Activated CD4-positive, alpha-beta memory T cell treated with anti-CD3 and anti-CD28 coated beads for 36 hours (primary cell): Measurements from ENCODE around the gene ACTG2. TPM values are rescaled to one million over a fixed set of nuclear protein-coding genes. Genes with fewer than 3 reads are reported as not detected.

Source experiments
- CTCF ChIA-PET: fragments of 350-600 bp; sonication (Branson Sonifier 250); formaldehyde crosslinking; loops from one replicate; lab custom pipeline; 2021; ENCODE audit warnings: antibody characterized with exemption, inconsistent platforms; lab: Charles Lee
- POLR2A ChIA-PET: fragments of 350-600 bp; sonication (Branson Sonifier 250); formaldehyde crosslinking; loops from one replicate; lab custom pipeline; 2021; ENCODE audit warnings: antibody characterized with exemption; lab: Charles Lee
- DNase-seq: peaks from one replicate; pipeline ENCODE4 v3.0.0-alpha.2; 2020
- H3K27ac Mint-ChIP-seq: one replicate; pipeline ENCODE4 v1.8.0; 2021; ENCODE audit warnings: mixed read lengths
- H3K27me3 Mint-ChIP-seq: one replicate; pipeline ENCODE4 v1.8.0; 2021; ENCODE audit warnings: mixed read lengths
- H3K36me3 Mint-ChIP-seq: one replicate; pipeline ENCODE4 v1.8.0; 2021; ENCODE audit warnings: mixed read lengths
- H3K4me1 Mint-ChIP-seq: one replicate; pipeline ENCODE4 v1.8.0; 2021; ENCODE audit warnings: low read depth, mixed read lengths
- H3K4me3 Mint-ChIP-seq: one replicate; pipeline ENCODE4 v1.8.0; 2021; ENCODE audit warnings: mild to moderate bottlenecking, mixed read lengths
- H3K9me3 Mint-ChIP-seq: one replicate; pipeline ENCODE4 v1.8.0; 2021; ENCODE audit warnings: mixed read lengths
- intact Hi-C: fragments of 100-400 bp; cut with micrococcal nuclease; formaldehyde crosslinking; loops from one replicate; pipeline ENCODE4 v1.15.1; 2023
- total RNA-seq, 2 experiments: library from RNA; stranded (reverse); gene quantifications; one replicate each; pipeline ENCODE4 v1.2.3, GENCODE V29; 2021

ACTG2 gene
- total RNA-seq, 2 experiments from 2014 or later, result not detected

DNA sequence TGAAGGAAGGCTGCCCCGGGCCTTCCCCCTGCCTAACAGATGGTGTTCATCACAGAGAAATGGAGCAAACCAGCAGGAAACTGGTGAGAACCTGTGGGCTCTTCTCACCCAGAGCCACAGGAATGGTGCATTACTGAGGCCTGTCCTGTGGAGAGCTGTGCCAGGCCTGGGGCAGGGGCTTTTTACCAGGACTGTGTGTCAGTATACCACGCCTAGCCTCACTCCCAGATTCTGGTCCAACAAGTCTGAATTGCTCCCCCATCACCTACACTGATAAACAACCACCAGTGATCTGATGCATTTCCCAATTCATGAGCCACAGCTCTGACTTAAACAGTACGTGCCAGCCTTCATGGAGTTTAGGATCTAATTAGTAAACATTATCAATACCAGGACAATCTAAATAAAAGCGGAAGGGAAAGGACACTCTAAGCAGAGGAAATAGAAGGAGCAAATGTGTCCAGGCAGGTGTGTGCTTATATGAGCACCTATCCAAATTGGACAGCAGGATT lies 24.9 kb downstream of the ACTG2 start:
- ChIA-PET POLR2A (no interaction called here), CTCF (no interaction called here)
- no peaks in the 10 kb centered on the region for H3K36me3 Mint-ChIP-seq
- no peaks in the 10 kb centered on the region for H3K27me3 Mint-ChIP-seq
- intact Hi-C loops, result no loop called here
- no peak overlapping the region for H3K4me3 Mint-ChIP-seq
- H3K27ac Mint-ChIP-seq, result no peak overlapping the region
- H3K9me3 Mint-ChIP-seq, result no peaks in the 10 kb centered on the region
- no peak for DNase-seq
- H3K4me1 Mint-ChIP-seq, result no peaks in the 10 kb centered on the region

DNA sequence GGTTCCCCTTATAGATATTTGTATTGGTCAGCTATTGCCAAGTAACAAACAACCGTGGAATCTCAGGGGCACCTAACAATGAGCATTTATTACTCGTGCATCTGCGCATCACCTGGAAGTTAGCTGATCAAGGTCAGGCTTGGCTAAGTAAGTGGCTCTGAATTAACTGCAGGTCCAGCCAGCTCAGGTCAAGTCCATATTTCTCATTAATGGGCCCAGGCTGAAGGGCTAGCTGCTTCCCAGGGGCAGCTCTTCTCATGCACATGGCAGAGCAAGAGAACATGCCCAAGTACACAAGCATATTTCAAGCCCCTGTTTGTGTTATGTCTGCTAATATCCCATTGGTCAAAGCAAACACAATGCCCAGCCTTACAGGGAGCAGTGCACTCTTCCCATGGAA lies 26.0 kb downstream of the ACTG2 start:
- ChIA-PET CTCF (interaction anchor here (1.3 kb wide), 1 partner anchor 69 kb away, joined by 3 read pairs; no protein-coding TSS in a partner anchor), POLR2A (no interaction called here)
- no peak overlapping the region for H3K4me3 Mint-ChIP-seq
- intact Hi-C loops, result no loop called here
- no peaks in the 10 kb centered on the region for H3K4me1 Mint-ChIP-seq
- H3K27ac Mint-ChIP-seq, result no peak overlapping the region
- no peaks in the 10 kb centered on the region for H3K36me3 Mint-ChIP-seq
- H3K27me3 Mint-ChIP-seq, result no peaks in the 10 kb centered on the region
- H3K9me3 Mint-ChIP-seq, result no peaks in the 10 kb centered on the region
- DNase-seq, result no peak

DNA sequence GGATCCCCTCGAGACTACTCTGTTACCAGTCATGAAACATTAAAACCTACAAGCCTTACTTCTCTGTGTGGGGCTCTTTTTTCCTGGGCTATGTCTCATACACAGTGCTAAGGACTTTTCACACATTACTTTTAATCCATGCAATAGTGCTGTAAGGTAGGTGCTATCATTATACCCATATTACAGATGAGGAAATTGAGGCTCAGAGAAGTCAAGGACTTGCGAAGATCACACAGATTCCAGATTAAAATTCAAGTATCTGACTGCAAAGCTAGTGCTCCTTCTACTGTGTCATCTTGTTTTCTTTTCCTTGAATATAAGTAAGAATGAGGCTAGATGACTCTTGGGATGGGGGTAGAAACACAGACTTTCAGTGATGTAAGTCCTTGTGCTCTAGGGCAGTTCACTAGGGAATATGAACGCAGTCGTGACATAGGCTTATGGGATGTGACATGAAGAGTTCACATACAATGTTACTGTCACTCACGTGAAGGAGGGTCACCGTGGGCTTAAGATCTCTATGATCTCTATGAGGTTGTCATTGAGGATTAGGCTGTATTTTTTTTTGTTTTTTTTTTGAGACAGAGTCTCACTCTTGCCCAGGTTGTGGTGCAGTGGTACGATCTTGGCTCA lies 26.9 kb downstream of the ACTG2 start:
- H3K27me3 Mint-ChIP-seq, result no peaks in the 10 kb centered on the region
- DNase-seq, result no peak
- POLR2A ChIA-PET, result no interaction called here
- H3K4me3 Mint-ChIP-seq, result no peak overlapping the region
- no peaks in the 10 kb centered on the region for H3K36me3 Mint-ChIP-seq
- intact Hi-C loops, result loop anchor here (10.0 kb wide), 1 partner anchor 255 kb away; the partner anchor contains the start of gene MOB1A
- CTCF ChIA-PET, result no interaction called here
- no peaks in the 10 kb centered on the region for H3K4me1 Mint-ChIP-seq
- no peaks in the 10 kb centered on the region for H3K9me3 Mint-ChIP-seq
- H3K27ac Mint-ChIP-seq, result no peak overlapping the region

DNA sequence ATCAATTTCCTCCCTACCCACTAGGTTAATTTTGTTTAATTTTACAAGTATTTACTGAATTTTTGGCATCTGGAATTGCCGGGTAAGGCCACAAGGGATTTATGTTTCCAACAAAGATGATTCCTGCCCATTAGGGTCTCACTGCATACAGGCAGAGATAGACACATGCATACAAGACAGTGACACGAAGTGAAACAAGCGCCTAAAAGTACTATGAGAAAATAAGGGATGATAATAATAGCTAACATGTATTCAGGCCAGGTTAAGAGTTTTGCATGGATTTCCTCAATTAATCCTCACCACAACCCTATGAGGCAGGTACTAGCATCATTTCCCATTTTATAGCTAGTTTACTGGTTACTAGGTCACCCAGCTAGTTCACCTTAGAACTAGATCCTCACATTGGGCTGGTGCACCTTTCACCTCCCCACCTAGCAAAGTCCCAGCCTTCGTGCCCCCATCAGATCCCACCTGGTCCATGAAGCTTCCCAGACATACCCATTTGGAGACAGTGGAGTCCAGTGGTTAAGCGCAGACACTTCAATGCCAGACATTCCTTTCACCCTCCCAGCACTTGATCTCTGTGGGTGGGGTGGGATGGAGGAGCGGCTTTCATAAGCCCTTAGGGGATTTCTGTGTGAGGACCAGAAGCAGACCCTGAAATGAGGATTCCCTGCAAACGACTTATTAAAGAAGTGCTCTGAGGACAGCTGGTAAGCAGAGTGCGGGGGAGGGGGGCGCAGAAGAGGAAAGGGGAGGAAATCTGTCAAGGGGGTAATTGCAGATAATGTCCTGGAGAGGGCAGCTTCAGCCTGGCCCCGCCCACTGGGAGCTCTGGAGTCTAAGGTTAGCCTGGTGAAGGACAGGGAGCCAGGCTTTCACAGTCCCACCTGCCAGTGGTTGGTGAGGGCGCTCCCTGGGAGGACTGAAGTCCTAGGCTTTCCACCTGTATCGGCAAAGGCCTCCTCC lies 28.1 kb downstream of the ACTG2 start:
- no peaks in the 10 kb centered on the region for H3K36me3 Mint-ChIP-seq
- ChIA-PET CTCF (interaction anchor here (1.1 to 1.3 kb wide), 4 partner anchors 10 to 227 kb away, joined by 3 to 4 read pairs (median 4); partner anchors contain the start of gene BOLA3), POLR2A (no interaction called here)
- no peak overlapping the region for H3K4me3 Mint-ChIP-seq
- no peak overlapping the region for H3K27ac Mint-ChIP-seq
- no peaks in the 10 kb centered on the region for H3K27me3 Mint-ChIP-seq
- no peaks in the 10 kb centered on the region for H3K9me3 Mint-ChIP-seq
- H3K4me1 Mint-ChIP-seq, result peaks cover under 1% of the 10 kb centered on the region
- peak; percentile 65 for DNase-seq
- intact Hi-C loops, result loop anchor here (10.0 kb wide), 1 partner anchor 254 kb away; the partner anchor contains the start of gene MOB1A

DNA sequence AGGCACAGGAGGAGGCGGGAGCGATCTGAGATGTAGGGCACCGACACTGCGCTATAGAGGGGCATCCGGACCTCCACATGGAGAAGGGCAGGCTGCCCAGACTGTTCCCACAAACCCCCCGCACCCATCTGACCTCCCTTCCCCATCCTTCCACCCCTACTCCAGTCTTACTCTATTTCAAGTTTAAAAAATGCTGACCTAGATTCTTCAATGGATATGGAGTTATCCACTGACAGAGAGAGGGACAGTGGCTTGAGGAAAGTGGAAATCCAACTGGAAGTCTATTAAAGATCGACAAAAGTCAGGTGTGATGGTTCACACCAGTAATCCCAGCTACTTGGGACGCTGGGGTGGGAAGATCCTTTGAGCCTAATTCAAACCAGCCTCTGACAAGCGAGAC lies 28.8 kb downstream of the ACTG2 start:
- intact Hi-C loops, result loop anchor here (10.0 kb wide), 1 partner anchor 253 kb away; the partner anchor contains the start of gene MOB1A
- POLR2A ChIA-PET, result no interaction called here
- Mint-ChIP-seq H3K4me1 (peaks cover 6% of the 10 kb centered on the region), H3K9me3 (no peaks in the 10 kb centered on the region), H3K36me3 (no peaks in the 10 kb centered on the region), H3K27ac (no peak overlapping the region), H3K27me3 (no peaks in the 10 kb centered on the region), H3K4me3 (no peak overlapping the region)
- CTCF ChIA-PET, result interaction anchor here (1.0 to 1.3 kb wide), 3 partner anchors 13 to 226 kb away, joined by 3 to 4 read pairs (median 3); no protein-coding TSS in a partner anchor
- DNase-seq, result no peak

DNA sequence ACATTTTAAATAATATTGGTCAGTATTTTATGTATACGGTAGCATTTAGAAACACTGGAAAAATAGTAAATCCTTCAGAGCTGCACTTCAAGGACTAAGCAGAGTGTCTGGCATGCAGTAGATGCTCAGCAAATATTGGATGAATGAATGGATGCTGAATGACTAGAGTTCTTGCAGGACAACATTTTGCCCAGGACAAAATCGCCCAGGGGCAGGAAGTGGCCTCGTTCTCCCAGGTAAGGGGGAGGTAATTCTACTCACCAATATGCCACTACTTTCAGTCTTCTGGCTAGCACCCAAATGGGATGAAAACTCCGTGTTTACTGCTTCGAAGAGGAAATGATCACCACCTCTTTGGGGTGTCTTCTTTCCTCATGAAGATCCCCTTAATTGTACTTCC lies 29.9 kb downstream of the ACTG2 start:
- ChIA-PET POLR2A (no interaction called here), CTCF (interaction anchor here (1.0 kb wide), 1 partner anchor 225 kb away, joined by 3 read pairs; no protein-coding TSS in a partner anchor)
- Mint-ChIP-seq H3K27ac (no peak overlapping the region), H3K4me1 (peaks cover 7% of the 10 kb centered on the region), H3K27me3 (no peaks in the 10 kb centered on the region), H3K4me3 (no peak overlapping the region), H3K36me3 (no peaks in the 10 kb centered on the region), H3K9me3 (no peaks in the 10 kb centered on the region)
- intact Hi-C loops, result loop anchor here (10.0 kb wide), 1 partner anchor 252 kb away; the partner anchor contains the start of gene MOB1A
- no peak for DNase-seq

DNA sequence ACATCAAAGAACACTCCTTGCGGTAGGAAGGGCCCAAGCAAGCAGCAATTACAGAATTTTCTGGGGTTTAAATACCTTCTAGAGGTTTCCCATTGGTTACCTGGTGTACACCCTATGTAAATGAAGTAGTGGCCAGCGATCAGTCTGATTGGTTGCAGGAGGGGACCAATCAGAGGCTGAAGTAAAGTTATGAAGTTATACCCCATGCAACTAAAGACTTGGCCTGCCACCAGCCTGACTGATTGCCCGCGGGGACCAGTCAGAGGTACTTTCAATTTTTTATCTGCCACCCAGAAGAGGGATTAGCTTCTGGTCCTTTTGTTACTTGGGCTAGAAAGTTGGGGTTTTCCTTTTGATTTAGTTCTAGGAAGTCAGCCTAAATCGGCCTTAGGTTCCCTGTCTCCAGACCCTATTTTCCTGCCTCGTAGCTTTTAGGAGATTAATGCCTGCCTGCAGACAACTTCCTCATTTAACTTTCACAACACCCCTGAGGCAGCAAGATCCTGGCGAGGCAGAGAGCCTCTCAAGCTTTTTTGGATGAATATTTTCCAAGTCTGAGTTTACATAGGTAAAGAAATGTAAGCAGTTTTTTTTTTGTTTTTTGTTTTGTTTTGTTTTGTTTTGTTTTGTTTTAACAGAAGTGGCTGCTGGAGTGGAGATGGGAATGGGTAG lies 32.4 kb downstream of the ACTG2 start:
- intact Hi-C loops, result loop anchor here (5.0 to 10.0 kb wide), 2 partner anchors 188 to 250 kb away; partner anchors contain the start of genes MOB1A and TPRKB
- Mint-ChIP-seq H3K4me1 (peaks cover 32% of the 10 kb centered on the region), H3K27me3 (no peaks in the 10 kb centered on the region), H3K9me3 (no peaks in the 10 kb centered on the region), H3K4me3 (no peak overlapping the region), H3K36me3 (peaks cover 8% of the 10 kb centered on the region), H3K27ac (peak overlapping the region; percentile 25)
- no peak for DNase-seq
- ChIA-PET POLR2A (no interaction called here), CTCF (interaction anchor here (1.0 to 1.5 kb wide), 3 partner anchors 62 to 195 kb away, joined by 3 read pairs; no protein-coding TSS in a partner anchor)

DNA sequence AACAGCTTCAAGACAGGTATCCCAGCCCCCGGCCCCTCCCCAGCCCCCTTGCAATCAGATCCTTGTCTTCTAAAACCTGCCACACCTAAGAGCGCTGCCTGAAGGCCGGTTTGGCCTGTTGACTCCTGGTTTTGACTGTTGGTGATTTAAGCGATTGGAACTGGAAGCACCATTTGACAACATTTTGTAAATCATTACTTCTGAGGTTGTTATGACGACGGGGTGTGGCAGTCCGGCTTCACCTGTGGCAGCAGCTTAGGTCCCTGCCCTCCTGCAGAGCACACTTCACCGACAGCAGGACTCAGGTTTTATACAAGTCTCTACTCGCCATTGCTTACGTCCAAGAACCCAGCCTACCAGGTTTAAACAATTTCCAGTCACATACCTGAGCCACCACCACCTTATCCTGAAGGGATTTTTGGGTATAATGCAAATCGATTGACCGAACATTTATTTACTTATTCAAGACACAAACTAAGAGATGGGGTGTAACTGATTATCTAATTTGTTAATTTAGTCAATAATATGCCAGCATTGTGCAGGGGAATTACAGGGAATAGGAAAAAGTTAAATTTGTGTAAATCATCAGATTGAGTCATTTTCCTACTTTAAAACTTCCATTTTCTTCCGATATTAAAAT lies 33.2 kb downstream of the ACTG2 start:
- H3K4me3 Mint-ChIP-seq, result peak overlapping the region; percentile 92
- no peak for DNase-seq
- peaks cover 37% of the 10 kb centered on the region for H3K4me1 Mint-ChIP-seq
- H3K36me3 Mint-ChIP-seq, result peaks cover 8% of the 10 kb centered on the region
- no peaks in the 10 kb centered on the region for H3K9me3 Mint-ChIP-seq
- intact Hi-C loops, result loop anchor here (1.0 to 10.0 kb wide), 8 partner anchors 39 to 273 kb away; partner anchors contain the start of genes BOLA3, MOB1A, MTHFD2 and TPRKB
- POLR2A ChIA-PET, result interaction anchor here (1.5 kb wide), 1 partner anchor 13 kb away, joined by 13 read pairs; no protein-coding TSS in a partner anchor
- H3K27me3 Mint-ChIP-seq, result no peaks in the 10 kb centered on the region
- CTCF ChIA-PET, result interaction anchor here (1.0 to 1.1 kb wide), 2 partner anchors 61 to 194 kb away, joined by 3 read pairs; no protein-coding TSS in a partner anchor
- peak overlapping the region; percentile 86 for H3K27ac Mint-ChIP-seq

DNA sequence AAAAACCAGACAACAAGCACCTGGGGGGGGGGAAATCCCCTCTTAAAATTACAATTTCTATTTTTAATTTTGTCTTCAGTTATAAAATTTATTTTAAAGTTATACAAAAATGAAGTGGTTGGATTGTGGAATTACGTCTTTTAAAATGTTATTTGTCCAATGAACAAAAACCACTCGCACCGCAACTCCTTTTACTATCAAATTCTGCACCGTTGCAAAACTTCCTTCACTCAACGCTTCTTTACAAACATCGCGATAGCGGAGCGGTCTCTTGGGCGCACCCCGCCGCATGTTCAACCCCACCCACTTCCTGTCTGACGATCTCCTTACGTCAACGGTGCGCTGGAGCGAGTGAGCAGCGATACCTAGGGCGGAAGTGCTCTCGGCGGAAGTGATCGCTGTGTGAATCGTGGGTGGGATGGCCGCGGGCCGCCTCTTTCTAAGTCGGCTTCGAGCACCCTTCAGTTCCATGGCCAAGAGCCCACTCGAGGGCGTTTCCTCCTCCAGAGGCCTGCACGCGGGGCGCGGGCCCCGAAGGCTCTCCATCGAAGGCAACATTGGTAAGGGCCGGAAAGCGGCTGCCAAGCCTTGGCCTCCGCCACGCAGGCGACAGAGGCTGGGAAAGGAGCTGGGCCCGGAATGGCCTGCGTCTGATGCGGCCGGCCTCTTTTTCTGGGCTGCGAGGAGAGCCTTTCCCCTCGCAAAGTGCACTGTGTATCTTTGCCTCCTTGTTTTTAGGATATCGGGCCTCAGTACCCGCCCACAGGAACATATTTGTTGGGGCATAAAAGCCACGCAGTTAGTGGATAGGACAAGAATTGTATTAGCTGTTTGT lies 33.9 kb downstream of the ACTG2 start, which contains the start of gene DGUOK:
TSS of gene DGUOK (plus strand) at position 388 of the 835 bp plus-strand sequence. CDS start at position 419, 31 bp downstream.
- intact Hi-C loops, result loop anchor here (1.0 to 10.0 kb wide), 8 partner anchors 40 to 272 kb away; partner anchors contain the start of genes BOLA3, MOB1A, MTHFD2 and TPRKB
- Mint-ChIP-seq H3K27ac (peak within 1 kb of the TSS; percentile 95), H3K36me3 (peaks cover 8% of the 10 kb centered on the region), H3K27me3 (no peaks in the 10 kb centered on the region), H3K4me3 (peak within 1 kb of the TSS; percentile 92), H3K9me3 (no peaks in the 10 kb centered on the region), H3K4me1 (peaks cover 45% of the 10 kb centered on the region)
- POLR2A ChIA-PET, result interaction anchor here (0.8 to 1.5 kb wide), 7 partner anchors 12 to 115 kb away, joined by 3 to 13 read pairs (median 4); partner anchors contain the start of genes STAMBP and TET3
- CTCF ChIA-PET, result interaction anchor here (0.6 to 1.0 kb wide), 5 partner anchors 11 to 194 kb away, joined by 3 to 4 read pairs (median 3); no protein-coding TSS in a partner anchor
- DNase-seq, result peak; percentile 99

DNA sequence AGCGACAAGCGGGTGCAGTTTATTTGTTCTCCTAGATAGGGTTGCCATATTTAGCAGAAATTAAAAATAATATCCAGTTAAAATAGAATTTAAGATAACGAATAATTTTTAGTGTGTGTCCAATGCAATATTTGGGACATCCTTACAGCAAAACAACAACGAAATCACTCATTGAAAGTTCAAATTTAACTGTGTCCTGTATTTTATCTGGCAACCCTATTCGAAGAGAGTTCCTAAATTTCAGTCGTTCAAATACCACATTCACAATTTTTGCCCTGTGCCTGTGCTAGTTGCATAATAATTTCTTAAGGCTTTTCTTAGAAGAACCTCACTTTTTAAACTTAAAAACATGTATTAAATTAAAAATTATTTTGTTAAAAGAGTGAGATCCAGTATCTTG lies 34.5 kb downstream of the ACTG2 start:
- DNase-seq, result no peak
- Mint-ChIP-seq H3K4me3 (peak overlapping the region; percentile 92), H3K4me1 (peaks cover 51% of the 10 kb centered on the region), H3K27ac (peak overlapping the region; percentile 95), H3K27me3 (no peaks in the 10 kb centered on the region), H3K36me3 (peaks cover 9% of the 10 kb centered on the region), H3K9me3 (no peaks in the 10 kb centered on the region)
- intact Hi-C loops, result loop anchor here (2.0 to 10.0 kb wide), 5 partner anchors 41 to 271 kb away; partner anchors contain the start of genes BOLA3, MOB1A, MTHFD2 and TPRKB
- POLR2A ChIA-PET, result interaction anchor here (0.8 to 1.5 kb wide), 7 partner anchors 11 to 114 kb away, joined by 3 to 13 read pairs (median 4); partner anchors contain the start of genes STAMBP and TET3
- CTCF ChIA-PET, result interaction anchor here (0.6 to 0.9 kb wide), 4 partner anchors 10 to 83 kb away, joined by 3 to 4 read pairs (median 3); no protein-coding TSS in a partner anchor
